Vagina (tissue), 2 donors: ENCODE measurements around the gene TUBA3D.
"Not testable (repeated sequence)": the region's sequence is repeated elsewhere in the genome, so short reads cannot be mapped to it uniquely, and the experiment has no call there.

Experiments used
- CTCF ChIP-seq, 3 experiments: fragments of 450-650 bp in 2 of 3; fragments of 200-600 bp in 1 of 3; sonication (generic) in 1 of 3; IDR thresholded peaks; one replicate each; pipeline ENCODE4 v1.5.1; 2017 to 2019; ENCODE audit warnings: antibody characterized with exemption in 3 of 3, mild to moderate bottlenecking in 2 of 3, moderate library complexity in 2 of 3
- POLR2A ChIP-seq, 2 donors: fragments of 450-650 bp; IDR thresholded peaks; one replicate each; pipeline ENCODE4 v1.6.1; 2017; ENCODE audit warnings: antibody characterized with exemption in 2 of 2, mild to moderate bottlenecking in 2 of 2, moderate library complexity in 2 of 2
- POLR2AphosphoS5 ChIP-seq, 2 donors: sonication (generic); formaldehyde crosslinking; IDR thresholded peaks; one replicate each; pipeline ENCODE4 v1.9.0; 2017; ENCODE audit warnings: antibody characterized with exemption in 2 of 2, mild to moderate bottlenecking in 2 of 2, low read depth in 1 of 2; ENCODE audit not compliant: insufficient read depth in 1 of 2

- TF ChIP-seq CTCF (IDR thresholded peaks at IDR 0.05); POLR2A (IDR thresholded peaks at IDR 0.05); POLR2AphosphoS5 (IDR thresholded peaks at IDR 0.05; ENCODE audit: insufficient read depth in 1 of 2, low read depth in 1 of 2): not testable (repeated sequence)
Measured at GRCh38 chr2:131503587-131503986, 27.7 kb downstream of the TUBA3D start.
